Colon (tissue), 2 donors: Measurements from ENCODE around the gene HAGHL.

Source experiments
- FAIRE-seq: peaks from 2 replicates; lab custom pipeline; 2012; peaks lifted over from hg19 to GRCh38; lab: Jason Lieb, UNC
- donor health status: control.
- donor health status: control.

The HAGHL gene

GRCh38 chr16:720990-721764, 5.7 kb upstream of the HAGHL start, which contains the start of gene ANTKMT:
Gene ANTKMT (plus strand): TSS chr16:721146. CDS start chr16:721275, 129 bp downstream.
- no peak for FAIRE-seq

GRCh38 chr16:721765-722540, 5.0 kb upstream of the HAGHL start:
- no peak for FAIRE-seq

DNA sequence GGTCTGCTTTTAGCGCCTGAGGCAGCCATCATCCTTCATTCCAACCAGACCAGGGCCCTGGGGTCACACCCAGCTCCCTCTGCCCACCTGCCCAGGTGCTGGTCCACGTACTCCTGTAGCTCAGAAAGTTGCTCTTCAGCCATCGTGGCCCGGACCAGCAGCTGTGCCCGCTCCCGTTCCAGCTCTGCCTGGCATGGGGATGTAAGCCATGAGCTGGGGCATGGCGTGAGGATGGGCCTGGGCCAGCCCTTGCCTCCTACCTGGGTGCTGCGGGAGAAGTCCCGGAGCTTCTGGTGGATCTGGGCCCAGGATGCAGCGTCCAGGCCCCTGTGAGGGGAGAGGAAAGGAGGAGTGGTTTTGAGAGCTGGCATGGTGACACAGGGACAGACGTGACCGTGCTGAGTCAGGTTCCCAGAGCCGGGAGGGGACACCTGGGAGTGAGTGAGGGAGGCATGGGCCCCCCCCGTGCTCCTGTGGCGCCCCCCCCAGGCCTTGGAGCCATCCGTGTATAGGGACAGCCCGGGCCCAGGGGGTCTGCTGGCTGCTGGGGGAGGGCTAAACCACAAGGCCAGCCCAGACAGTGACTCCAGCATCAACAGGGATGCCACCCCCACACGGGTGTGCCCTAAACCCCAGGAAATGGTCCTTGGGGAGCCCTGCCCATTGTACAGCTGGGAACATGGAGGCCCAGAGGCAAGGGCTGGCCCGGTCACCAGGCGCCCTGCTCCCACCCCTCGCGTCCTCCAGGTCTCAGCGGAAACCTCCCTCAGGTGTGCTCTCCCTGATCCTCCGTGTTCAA, 3.9 kb upstream of the HAGHL start:
- FAIRE-seq, result no peak

GRCh38 chr16:723695-724094, 3.2 kb upstream of the HAGHL start:
- FAIRE-seq, result no peak

GRCh38 chr16:724188-725040, 2.5 kb upstream of the HAGHL start:
- no peak for FAIRE-seq

- no peak for FAIRE-seq
Observed at GRCh38 chr16:725041-725376, 1.9 kb upstream of the HAGHL start.

DNA sequence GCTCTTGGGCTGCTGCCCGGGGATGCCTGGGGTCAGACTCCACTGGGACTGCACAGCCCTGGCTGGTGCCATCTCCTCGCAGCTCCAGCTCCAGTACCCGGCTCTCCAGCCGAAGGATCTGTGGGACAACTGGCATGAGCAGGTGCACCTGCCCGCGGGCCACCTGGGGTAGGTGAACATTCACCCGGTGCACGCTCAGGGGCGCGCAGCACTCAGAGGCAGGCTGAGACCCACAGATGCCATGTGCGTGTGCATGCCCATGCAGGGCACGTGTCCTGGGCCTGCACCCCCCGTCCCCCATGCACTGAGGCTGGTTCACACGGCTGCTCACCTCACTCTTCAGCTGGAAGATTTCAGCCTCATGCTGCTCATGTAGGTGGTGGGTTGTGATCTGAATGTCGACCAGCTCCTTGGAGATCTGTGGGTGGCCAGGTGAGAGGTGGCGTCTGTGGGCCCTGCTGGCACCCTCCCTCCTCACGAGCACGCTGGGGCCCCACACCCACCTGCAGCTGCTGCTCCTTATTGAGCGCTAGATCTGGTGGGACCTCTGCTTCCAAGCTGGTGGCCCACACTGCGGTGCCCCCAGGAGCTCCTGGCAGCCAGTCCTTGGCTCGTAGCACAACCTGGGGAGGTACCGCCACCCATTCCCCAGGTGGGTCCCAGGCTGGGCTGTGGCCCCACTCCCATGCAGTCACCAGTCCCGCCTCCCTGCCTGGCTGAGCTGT, 1.3 kb upstream of the HAGHL start:
- no peak for FAIRE-seq

DNA sequence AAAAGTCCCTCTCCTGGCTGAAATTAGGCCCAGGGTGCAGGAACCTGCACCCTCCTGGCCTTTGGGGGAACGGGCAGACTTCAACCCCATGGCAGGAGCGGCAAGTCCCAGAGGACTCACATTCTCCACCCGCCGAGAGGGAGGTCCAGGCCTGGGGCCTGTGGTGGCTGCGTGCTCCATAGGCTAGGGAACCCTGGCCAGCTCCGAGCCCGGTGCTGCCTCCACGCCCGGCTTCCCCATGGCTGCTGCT, 793 bp upstream of the HAGHL start:
- no peak for FAIRE-seq

DNA sequence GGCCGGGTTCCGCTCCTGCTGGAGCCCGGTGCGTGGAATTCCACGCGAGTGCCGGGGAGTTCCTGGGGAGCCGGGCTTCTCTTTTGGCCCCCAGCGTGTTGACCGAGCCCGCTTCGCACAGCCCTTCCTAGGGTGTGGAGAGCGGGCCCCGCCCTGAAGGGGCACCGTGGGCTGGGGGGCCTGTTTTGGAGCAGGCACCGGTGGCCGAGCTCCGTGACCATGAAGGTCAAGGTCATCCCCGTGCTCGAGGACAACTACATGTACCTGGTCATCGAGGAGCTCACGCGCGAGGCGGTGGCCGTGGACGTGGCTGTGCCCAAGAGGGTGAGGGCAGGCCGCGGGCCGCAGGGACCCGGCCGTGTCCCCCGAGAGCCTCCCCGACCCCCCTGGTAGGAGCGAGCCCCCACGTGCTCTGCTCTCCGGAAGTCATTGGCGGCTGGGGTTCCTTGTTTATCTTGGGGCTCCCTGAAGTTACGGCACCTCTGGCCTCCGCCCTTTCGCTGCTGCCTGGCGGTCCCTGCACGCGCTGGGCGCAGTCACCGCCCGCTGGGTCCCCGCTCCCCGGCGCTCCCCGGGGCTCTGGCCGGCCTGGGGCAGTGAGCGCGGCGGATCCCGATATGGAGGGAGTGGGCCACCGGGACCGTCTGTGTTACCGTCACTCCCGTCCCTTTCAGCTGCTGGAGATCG, 528 bp downstream of the HAGHL start:
- FAIRE-seq, result no peak

- no peak for FAIRE-seq
Observed at GRCh38 chr16:728131-728889, 1.4 kb downstream of the HAGHL start.

DNA sequence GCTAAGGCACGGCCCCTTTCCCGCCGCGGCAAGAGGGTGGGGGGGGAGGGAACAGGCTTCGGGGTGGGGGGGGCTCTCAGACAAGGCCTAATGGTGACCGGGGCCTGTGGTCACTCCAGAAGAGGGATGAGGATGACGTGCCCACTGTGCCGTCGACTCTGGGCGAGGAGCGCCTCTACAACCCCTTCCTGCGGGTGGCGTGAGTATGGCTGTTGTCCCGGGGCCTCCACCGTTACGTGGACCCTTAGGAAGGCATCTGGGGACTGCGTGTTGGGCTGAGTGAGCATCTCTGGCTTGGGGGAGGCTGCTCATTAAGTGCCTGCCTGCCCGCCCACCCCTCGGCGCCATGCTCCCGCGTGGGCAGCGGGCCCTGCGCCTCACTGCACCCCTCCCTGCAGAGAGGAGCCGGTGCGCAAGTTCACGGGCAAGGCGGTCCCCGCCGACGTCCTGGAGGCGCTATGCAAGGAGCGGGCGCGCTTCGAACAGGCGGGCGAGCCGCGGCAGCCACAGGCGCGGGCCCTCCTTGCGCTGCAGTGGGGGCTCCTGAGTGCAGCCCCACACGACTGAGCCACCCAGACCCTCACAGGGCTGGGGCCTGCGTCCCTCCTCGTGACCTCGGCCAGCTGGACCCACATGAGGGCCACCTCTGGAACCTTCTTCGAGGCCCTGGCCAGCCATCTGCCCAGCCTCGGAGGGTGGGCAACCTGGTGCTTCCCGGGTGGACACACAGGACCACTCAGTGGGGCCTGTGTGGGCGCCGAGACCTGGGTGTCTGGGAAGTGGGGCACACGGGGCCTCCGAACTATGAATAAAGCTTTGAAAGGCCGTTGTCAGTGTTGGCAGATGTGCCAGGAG, 2.2 kb downstream of the HAGHL start:
- no peak for FAIRE-seq

- no peak for FAIRE-seq
Observed at GRCh38 chr16:729768-730665, 3.1 kb downstream of the HAGHL start.

- FAIRE-seq, result no peak
Observed at GRCh38 chr16:730666-731509, 4.0 kb downstream of the HAGHL start.

DNA sequence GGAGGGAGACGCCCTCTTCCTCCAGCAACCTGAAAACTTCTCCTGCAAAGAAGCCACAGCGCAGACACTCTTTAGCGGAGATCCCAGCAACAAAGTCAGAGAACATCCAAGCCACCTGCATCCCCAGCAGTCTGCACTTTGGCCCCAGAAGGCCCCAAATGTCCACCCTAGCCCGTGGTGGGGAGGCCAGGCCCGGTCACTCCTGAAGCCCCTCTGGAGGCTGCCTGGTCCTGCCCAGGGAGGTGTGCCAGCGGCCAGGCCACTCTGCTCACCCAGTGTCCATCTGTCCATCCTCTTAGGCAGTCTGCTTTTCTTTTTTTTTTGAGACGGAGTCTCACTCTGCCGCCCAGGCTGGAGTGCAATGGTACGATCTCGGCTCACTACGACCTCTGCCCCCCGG, 5.4 kb downstream of the HAGHL start:
- no peak for FAIRE-seq

DNA sequence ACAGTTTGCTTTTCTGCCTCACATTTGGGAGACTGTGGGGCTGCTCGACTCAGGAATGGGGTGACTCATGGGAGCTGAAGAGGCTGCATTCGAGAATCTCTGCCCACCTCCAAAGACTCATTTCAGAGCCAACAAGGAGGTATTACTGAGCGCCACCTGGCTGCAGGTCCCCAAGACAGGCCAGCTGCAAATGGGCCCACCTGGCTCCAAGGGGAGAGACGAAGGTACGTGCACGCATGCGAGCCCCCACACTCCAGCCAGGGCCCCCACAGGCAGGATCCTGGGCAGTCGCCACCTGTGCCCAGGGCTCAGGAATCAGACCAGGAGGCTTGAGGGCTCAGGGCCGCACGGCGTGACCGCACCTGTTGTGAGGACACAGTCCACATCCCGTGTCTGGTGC, 6.0 kb downstream of the HAGHL start:
- no peak for FAIRE-seq

DNA sequence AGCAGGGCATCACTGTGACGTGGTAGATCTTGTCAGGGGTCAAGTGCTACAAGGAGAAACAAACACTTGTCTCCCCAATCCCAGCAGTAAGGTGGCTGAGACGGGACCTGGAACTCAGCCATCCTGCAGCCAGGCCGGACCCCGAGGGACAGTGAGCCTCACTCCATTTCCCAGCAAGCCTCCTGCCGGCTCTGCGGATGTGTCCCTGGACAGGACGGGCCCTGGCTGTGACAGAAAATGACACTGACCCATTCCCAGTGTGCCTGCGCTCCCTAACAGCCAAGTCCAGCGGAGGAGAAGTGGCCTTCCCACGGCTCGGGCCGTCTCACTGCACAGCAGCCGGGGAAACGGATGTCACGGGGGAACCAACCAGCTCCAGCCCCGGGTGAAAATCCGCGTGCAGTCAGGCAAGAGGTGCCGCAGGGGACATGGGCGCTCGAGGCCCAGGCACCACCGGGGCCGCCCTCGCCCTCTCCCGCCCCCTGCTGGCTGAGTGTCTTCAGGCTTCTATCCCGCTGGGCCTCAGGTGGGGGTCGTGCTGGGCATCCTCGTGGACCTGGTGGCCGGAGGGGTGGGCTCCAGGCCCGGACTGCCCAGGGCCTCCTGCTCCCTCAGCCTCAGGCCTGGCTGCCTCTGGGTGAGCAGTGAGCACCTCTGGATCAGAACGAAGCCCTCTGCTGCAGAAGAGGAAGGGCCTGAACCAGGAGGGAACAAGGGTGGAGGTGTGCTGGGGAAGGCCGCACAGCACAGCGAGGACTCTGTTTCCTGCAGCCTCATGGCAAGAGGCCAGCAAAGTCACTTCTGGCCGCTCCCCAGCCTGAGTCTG, 6.7 kb downstream of the HAGHL start:
- no peak for FAIRE-seq
